Right lobe of liver (tissue), 4 donors: ENCODE results near the gene SNTN.

Experiments
- CTCF ChIP-seq, 4 donors: fragments of 200-600 bp in 3 of 4; fragments of 450-650 bp in 1 of 4; IDR thresholded peaks; one replicate each; pipeline versions ENCODE4 v1.5.1 to v1.8.0; 2016 to 2022; ENCODE audit warnings: antibody characterized with exemption in 4 of 4, mild to moderate bottlenecking in 2 of 4
- POLR2A ChIP-seq: fragments of 450-650 bp; IDR thresholded peaks from one replicate; pipeline ENCODE4 v1.6.1; 2017; ENCODE audit warnings: antibody characterized with exemption, mild to moderate bottlenecking
- donor health status: DM: no; HTN: no; CAD: no.
- donor health status: DM: no; HTN: no; CAD: no.
- donor health status: DM: no; HTN: yes; CAD: no.

GRCh38 chr3:63642488-63642887 is 10.0 kb upstream of the SNTN start:
- TF ChIP-seq CTCF (IDR thresholded peaks at IDR 0.05): no peak
- TF ChIP-seq POLR2A: no peak
